Measurements from ENCODE around the gene CEP112. TPM values are rescaled to one million over a fixed set of nuclear protein-coding genes. Genes with fewer than 3 reads are reported as not detected.

The CEP112 gene
- total and polyA plus RNA-seq, 2 of the 4 experiments (the other 2 are of a cell fraction) = 2.5 to 5.6 TPM

GRCh38 chr17:65679165-65679845, 512.6 kb downstream of the CEP112 start:
- Histone ChIP-seq H2BK5ac (ENCODE audit: low read depth, low read length, poor library complexity, severe bottlenecking) (no peak overlapping the region), H3K23ac (ENCODE audit: low read depth, low read length) (no peak overlapping the region), H2BK20ac (ENCODE audit: low read depth, low read length) (no peak overlapping the region), H2AFZ (replicated peaks; ENCODE audit: low read length, poor library complexity) (no peak overlapping the region), H3K4me1 (ENCODE audit: control insufficient read depth, insufficient read depth, low read length) (no peaks in the 10 kb centered on the region), H3K36me3 (ENCODE audit: control insufficient read depth, insufficient read depth, low read length) (no peaks in the 10 kb centered on the region), H3K4ac (ENCODE audit: low read depth, low read length) (no peak overlapping the region), H2AK5ac (ENCODE audit: low read depth, low read length) (no peak overlapping the region), H3K79me1 (ENCODE audit: low read depth in 1 of 2, low read length in 2 of 2) (no peaks in the 10 kb centered on the region), H3K27ac (ENCODE audit: insufficient read depth, low read length) (no peak overlapping the region), H3K14ac (replicated peaks; ENCODE audit: low read depth, low read length) (no peak overlapping the region), H3K9me3 (ENCODE audit: control insufficient read depth, insufficient read depth, low read length) (no peaks in the 10 kb centered on the region), H3K9ac (ENCODE audit: low read depth, low read length) (no peak overlapping the region), H4K5ac (ENCODE audit: low read depth, low read length) (no peak overlapping the region), H3K56ac (ENCODE audit: extremely low read depth, insufficient read depth, low read length) (no peak overlapping the region), H3K18ac (ENCODE audit: low read depth, low read length) (no peak overlapping the region), H2BK120ac (ENCODE audit: low read depth, low read length) (no peak overlapping the region), H2AK9ac (replicated peaks; ENCODE audit: low read depth, low read length, poor library complexity) (no peak overlapping the region), H3K4me2 (ENCODE audit: low read depth, low read length) (no peak overlapping the region), H3K27me3 (ENCODE audit: control insufficient read depth, insufficient read depth, low read length) (no peaks in the 10 kb centered on the region), H3K9me1 (ENCODE audit: insufficient read depth, low read length) (no peaks in the 10 kb centered on the region), H4K91ac (ENCODE audit: insufficient read depth, low read depth, low read length) (no peak overlapping the region), H4K8ac (ENCODE audit: low read depth in 2 of 2, low read length in 2 of 2) (no peak overlapping the region), H3K4me3 (ENCODE audit: insufficient read depth, low read depth, low read length) (no peak overlapping the region), H4K20me1 (ENCODE audit: insufficient read depth, low read length) (no peaks in the 10 kb centered on the region), H2BK15ac (ENCODE audit: low read depth, low read length) (no peak overlapping the region)
- in situ Hi-C loops (cut with MboI; ENCODE audit: low sequenced_read_pairs) = no loop called here
- BruUV-seq (replicated peaks) = no TSS peak
- POLR2A ChIA-PET (ENCODE audit: unreplicated experiment) = interaction anchor here (0.5 kb wide), 1 partner anchor 51 kb away, joined by 10 read pairs; no protein-coding TSS in a partner anchor
- WGBS, 2 experiments (ENCODE audit: extremely low coverage in 2 of 2, insufficient read length in 1 of 2) = no CpG with 5 or more reads among the region's 3 CpGs
- intact Hi-C loops (cut with micrococcal nuclease) = no loop called here
- dilution Hi-C loops (cut with HindIII; ENCODE audit: low sequenced_read_pairs, unreplicated experiment) = no loop called here
- CTCF ChIA-PET = no interaction called here
- no peak for DNase-seq
- peak; percentile 62 for TF ChIP-seq CEBPB (IDR thresholded peaks at IDR 0.05; ENCODE audit: low read depth, low read length)
- no peak for TF ChIP-seq USF2 (IDR thresholded peaks at IDR 0.05; ENCODE audit: low read depth, low read length)
- ATAC-seq (ENCODE audit: low read depth) = no peak

All from IMR-90 (cell line).